Activated B cell treated with CpG ODN at 0.5 μM for 24 hours (primary cell): ENCODE results near the gene DYNLT5. TPM values are rescaled to one million over a fixed set of nuclear protein-coding genes. Genes with fewer than 3 reads are reported as not detected.

ENCODE experiments used
- ATAC-seq: fragments of 200-7000 bp; cut with Tn5 transposase; one replicate; pipeline ENCODE4 v1.10.0; 2021; ENCODE audit warnings: low read depth, mild to moderate bottlenecking, moderate library complexity
- CTCF ChIA-PET: fragments of 350-600 bp; sonication (Branson Sonifier 250); formaldehyde crosslinking; loops from one replicate; lab custom pipeline; 2021; ENCODE audit warnings: antibody characterized with exemption; lab: Charles Lee
- POLR2A ChIA-PET: fragments of 350-600 bp; sonication (Branson Sonifier 250); formaldehyde crosslinking; loops from one replicate; lab custom pipeline; 2021; ENCODE audit warnings: antibody characterized with exemption; lab: Charles Lee
- DNase-seq: peaks from one replicate; pipeline ENCODE4 v3.0.0; 2022
- H3K27ac Mint-ChIP-seq: one replicate; pipeline ENCODE4 v1.8.0; 2020; ENCODE audit warnings: mixed read lengths
- H3K27me3 Mint-ChIP-seq: one replicate; pipeline ENCODE4 v1.8.0; 2021; ENCODE audit warnings: mixed read lengths
- H3K36me3 Mint-ChIP-seq: one replicate; pipeline ENCODE4 v1.8.0; 2021; ENCODE audit warnings: low read depth, mixed read lengths
- H3K4me1 Mint-ChIP-seq: one replicate; pipeline ENCODE4 v1.8.0; 2021; ENCODE audit warnings: mixed read lengths
- H3K4me3 Mint-ChIP-seq: one replicate; pipeline ENCODE4 v1.8.0; 2020; ENCODE audit warnings: mild to moderate bottlenecking, mixed read lengths
- H3K9me3 Mint-ChIP-seq: one replicate; pipeline ENCODE4 v1.8.0; 2020; ENCODE audit warnings: mixed read lengths
- CTCF ChIP-seq: fragments of 200-600 bp; IDR thresholded peaks from one replicate; pipeline ENCODE4 v1.8.0; 2022; ENCODE audit warnings: antibody characterized with exemption, mild to moderate bottlenecking
- intact Hi-C: fragments of 100-400 bp; cut with micrococcal nuclease; formaldehyde crosslinking; loops from one replicate; pipeline ENCODE4 v1.15.1; 2024
- total RNA-seq: library from RNA; stranded (reverse); gene quantifications from 2 replicates; pipeline ENCODE4 v1.2.3, GENCODE V29; 2022

The DYNLT5 gene
- total RNA-seq, 1 donor from 2014 or later = not detected

GRCh38 chr1:66751160-66751559 is 1.1 kb upstream of the DYNLT5 start:
- ChIA-PET CTCF (no interaction called here), POLR2A (no interaction called here)
- peaks cover 40% of the 10 kb centered on the region for H3K27me3 Mint-ChIP-seq
- H3K36me3 Mint-ChIP-seq = no peaks in the 10 kb centered on the region
- H3K4me3 Mint-ChIP-seq = no peak overlapping the region
- H3K4me1 Mint-ChIP-seq = peaks cover 13% of the 10 kb centered on the region
- no peak for DNase-seq
- TF ChIP-seq CTCF = no peak
- H3K27ac Mint-ChIP-seq = no peak overlapping the region
- H3K9me3 Mint-ChIP-seq = no peaks in the 10 kb centered on the region
- intact Hi-C loops = no loop called here
- ATAC-seq = no peak

DNA sequence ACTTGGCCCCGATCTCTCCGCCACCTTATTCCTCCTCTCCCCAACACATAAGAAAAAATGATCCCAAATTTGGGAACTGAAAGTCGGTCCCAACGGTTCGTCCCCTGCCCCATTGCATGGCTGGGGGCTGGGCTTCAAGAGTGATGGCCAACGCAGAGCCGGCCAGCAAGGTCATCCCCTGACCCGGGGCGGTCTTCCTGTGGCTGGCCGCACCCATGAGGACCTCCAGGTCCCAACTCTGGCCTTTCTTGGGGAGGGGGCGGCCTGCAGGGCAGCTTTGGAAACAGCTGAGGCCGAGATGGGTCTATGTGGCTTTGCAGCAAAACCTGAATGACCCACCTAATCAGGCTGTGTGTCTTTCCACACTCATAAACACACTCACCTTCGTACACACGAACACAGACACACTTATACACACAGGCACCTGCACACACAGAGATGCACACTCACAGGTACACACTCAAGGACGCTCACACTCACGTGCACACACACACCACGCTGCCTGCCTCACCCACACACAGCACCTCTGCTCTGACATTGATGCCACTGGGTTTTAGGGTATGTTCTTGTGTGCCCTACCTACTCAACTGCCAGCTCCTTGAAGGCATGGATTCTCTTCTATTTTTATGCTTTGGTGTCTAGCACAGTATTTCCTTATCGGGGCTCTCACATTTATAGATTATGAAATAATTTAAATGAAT is 562 bp downstream of the DYNLT5 start:
- H3K27ac Mint-ChIP-seq = no peak overlapping the region
- POLR2A ChIA-PET = no interaction called here
- peaks cover 40% of the 10 kb centered on the region for H3K27me3 Mint-ChIP-seq
- H3K36me3 Mint-ChIP-seq = no peaks in the 10 kb centered on the region
- ATAC-seq (no peak), DNase-seq (no peak)
- H3K4me3 Mint-ChIP-seq = peak overlapping the region; percentile 53
- peaks cover 16% of the 10 kb centered on the region for H3K4me1 Mint-ChIP-seq
- no peak for TF ChIP-seq CTCF
- CTCF ChIA-PET = no interaction called here
- intact Hi-C loops = no loop called here
- no peaks in the 10 kb centered on the region for H3K9me3 Mint-ChIP-seq

- H3K4me3 Mint-ChIP-seq = no peak overlapping the region
- no peak for TF ChIP-seq CTCF
- no peak for ATAC-seq
- ChIA-PET POLR2A (no interaction called here), CTCF (interaction anchor here (1.6 to 2.5 kb wide), 2 partner anchors 391 to 456 kb away, joined by 3 to 16 read pairs; no protein-coding TSS in a partner anchor)
- DNase-seq = no peak
- no peaks in the 10 kb centered on the region for H3K9me3 Mint-ChIP-seq
- H3K27me3 Mint-ChIP-seq = peaks cover 14% of the 10 kb centered on the region
- no peak overlapping the region for H3K27ac Mint-ChIP-seq
- no peaks in the 10 kb centered on the region for H3K36me3 Mint-ChIP-seq
- intact Hi-C loops = no loop called here
- H3K4me1 Mint-ChIP-seq = peaks cover 12% of the 10 kb centered on the region
Observed at GRCh38 chr1:66757722-66758240, 5.5 kb downstream of the DYNLT5 start.

DNA sequence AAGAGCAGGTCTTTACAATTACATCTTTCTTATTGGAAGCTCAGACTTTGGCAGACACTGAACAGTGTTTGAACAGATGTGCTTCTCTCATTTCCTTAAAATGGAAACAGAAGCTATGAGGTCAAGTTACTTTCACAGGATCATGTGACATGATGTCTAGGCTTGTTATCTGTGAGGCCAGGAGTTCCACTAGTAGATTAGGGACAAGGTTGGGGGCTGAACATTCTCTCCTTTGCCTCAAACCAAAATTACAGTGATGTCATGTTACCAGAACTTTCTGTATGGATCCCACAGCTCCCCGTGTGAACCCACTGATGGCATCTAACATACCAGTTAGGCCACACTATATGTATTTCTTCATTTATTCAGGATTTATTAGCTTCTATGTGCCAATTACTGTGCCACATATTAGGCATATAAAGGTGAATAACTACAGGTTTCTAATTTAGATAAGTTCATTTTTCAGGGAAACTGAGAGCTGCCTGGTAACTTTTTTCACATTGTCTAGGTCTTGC is 6.0 kb downstream of the DYNLT5 start:
- ATAC-seq (peak; percentile 64), DNase-seq (no peak)
- ChIA-PET CTCF (interaction anchor here (1.6 to 2.5 kb wide), 2 partner anchors 391 to 456 kb away, joined by 3 to 16 read pairs; no protein-coding TSS in a partner anchor), POLR2A (no interaction called here)
- Mint-ChIP-seq H3K27ac (no peak overlapping the region), H3K27me3 (peaks cover 11% of the 10 kb centered on the region), H3K4me3 (no peak overlapping the region), H3K4me1 (peaks cover 9% of the 10 kb centered on the region), H3K36me3 (no peaks in the 10 kb centered on the region), H3K9me3 (no peaks in the 10 kb centered on the region)
- intact Hi-C loops = no loop called here
- no peak for TF ChIP-seq CTCF

- no peak overlapping the region for H3K27ac Mint-ChIP-seq
- no peak for DNase-seq
- H3K36me3 Mint-ChIP-seq = no peaks in the 10 kb centered on the region
- POLR2A ChIA-PET = no interaction called here
- peaks cover 9% of the 10 kb centered on the region for H3K4me1 Mint-ChIP-seq
- no peak for ATAC-seq
- TF ChIP-seq CTCF = no peak
- H3K27me3 Mint-ChIP-seq = peaks cover under 1% of the 10 kb centered on the region
- CTCF ChIA-PET = interaction anchor here (1.5 kb wide), 1 partner anchor 389 kb away, joined by 6 read pairs; no protein-coding TSS in a partner anchor
- H3K9me3 Mint-ChIP-seq = no peaks in the 10 kb centered on the region
- H3K4me3 Mint-ChIP-seq = no peak overlapping the region
- intact Hi-C loops = loop anchor here (10.0 kb wide), 1 partner anchor 1004 kb away; no protein-coding TSS in a partner anchor
Observed at GRCh38 chr1:66760506-66760905, 8.2 kb downstream of the DYNLT5 start.
